Heart right ventricle (tissue), 16 donors: ENCODE results near the gene ANKRD40CL. TPM values are rescaled to one million over a fixed set of nuclear protein-coding genes. Genes with fewer than 3 reads are reported as not detected.

ENCODE experiments used
- ATAC-seq, 8 donors: fragments of 200-7000 bp; cut with Tn5 transposase; one replicate each; pipeline ENCODE4 v1.9.1; 2020; ENCODE audit warnings: mild to moderate bottlenecking in 8 of 8, moderate library complexity in 8 of 8, moderate number of reproducible peaks in 1 of 8
- DNase-seq, 2 donors: peaks; one replicate each; pipeline ENCODE4 v3.0.0-alpha.2; 2020
- H3K27ac ChIP-seq, 10 donors: fragments of 200-600 bp; sonication (generic) in 2 of 10; one replicate each; pipeline versions ENCODE4 v1.5.0 to v1.8.0; 2020 to 2022; ENCODE audit warnings: mild to moderate bottlenecking in 3 of 10
- H3K27me3 ChIP-seq, 7 donors: fragments of 200-600 bp; one replicate each; pipeline ENCODE4 v1.8.0; 2021 to 2022; ENCODE audit warnings: mild to moderate bottlenecking in 2 of 7
- H3K36me3 ChIP-seq, 9 donors: fragments of 200-600 bp; sonication (generic) in 1 of 9; one replicate each; pipeline versions ENCODE4 v1.5.0 to v1.8.0; 2020 to 2022; ENCODE audit warnings: mild to moderate bottlenecking in 2 of 9
- H3K4me1 ChIP-seq, 9 donors: fragments of 200-600 bp; sonication (generic) in 1 of 9; one replicate each; pipeline versions ENCODE4 v1.5.0 to v1.8.0; 2020 to 2022; ENCODE audit warnings: mild to moderate bottlenecking in 4 of 9
- H3K4me3 ChIP-seq, 10 donors: fragments of 200-600 bp; sonication (generic) in 2 of 10; one replicate each; pipeline versions ENCODE4 v1.5.0 to v1.8.0; 2020 to 2022; ENCODE audit warnings: mild to moderate bottlenecking in 7 of 10, moderate library complexity in 2 of 10
- H3K9me3 ChIP-seq, 11 donors: fragments of 200-600 bp in 10 of 11; sonication (generic) in 2 of 11; one replicate each; pipeline versions ENCODE4 v1.5.0 to v1.8.0; 2013 to 2022; ENCODE audit warnings: mild to moderate bottlenecking in 2 of 11, control low read depth in 1 of 11, moderate library complexity in 1 of 11
- WGBS, 2 donors: extraction: QIAGEN DNeasy Blood & Tissue Kit; methylation state at CpG; one replicate each; pipeline ENCODE4 v1.1.7; 2013; ENCODE audit warnings: inconsistent platforms in 1 of 2; 5-methylcytosine and 5-hydroxymethylcytosine counted together
- intact Hi-C, 10 donors: fragments of 100-400 bp; cut with DNase I; formaldehyde crosslinking; loops; one replicate each; pipeline versions ENCODE4 v1.11.1 to v1.14.2; 2022
- polyA plus RNA-seq, 2 donors: library from polyadenylated mRNA; stranded (reverse); fragments of 200-250 nt; gene quantifications; one replicate each; pipeline ENCODE4 v1.2.3, GENCODE V29; 2013
- total RNA-seq, 10 donors: library from RNA; stranded (reverse); fragmentation: NEBNext Ultra II Directional in 3 of 10; extraction: Animal tissue kit (Norgen Biotek cat#: 25700) in 3 of 10; gene quantifications; one replicate each; pipeline versions ENCODE4 v1.2.1 to v1.2.4, GENCODE V29; 2021 to 2023
- TF ChIP-seq, protein P1 (sequence below), 9 donors: fragments of 200-600 bp; sonication (generic) in 2 of 9; IDR thresholded peaks; one replicate each; pipeline versions ENCODE4 v1.5.0 to v1.8.0; 2021 to 2022; ENCODE audit warnings: antibody characterized with exemption in 9 of 9, mild to moderate bottlenecking in 5 of 9, moderate library complexity in 1 of 9
- donor health status: Arrhythmogenic right ventricular cardiomyopathy.
- donor health status: ischemic (EF 13 %, LVEDD 7.1; RV severe dilation, severe dysfunction).
- donor health status: healthy with polysubstance abuse.
- donor health status: DM: no; HTN: yes; CAD: no.
- donor health status: DM: no; HTN: no; CAD: no.
- donor health status: ischemic (EF 25% LVEDD 6.9; RV normal size, moderate dysfunction).
- donor health status: ischemic (EF 25% LVEDD 5.7; RV mildly dilated, moderate dysfunction).
- donor health status: healthy.
- donor health status: DM: yes; HTN: yes; CAD: no.
- donor health status: Ischemic cardiomyopathy.
- donor health status: ischemic (EF 35%, LVEDD 5.7; RV mildly dilated, moderate dysfunction).
- donor health status: nonischemic (EF 11% LVEDD 7.7; RV severe dilation, severe dysfunction).
- donor health status: DM: yes; HTN: yes; CAD: no.
- donor health status: PGD.
- donor health status: ischemic (EF 29% LVEDD 5.4; RV normal size, mild dysfunction).
- donor health status: nonischemic (EF 23%, LVEDD 6.1; RV moderate dilation, normal function).

The ANKRD40CL gene
- total and polyA plus RNA-seq, 12 donors: not detected

DNA sequence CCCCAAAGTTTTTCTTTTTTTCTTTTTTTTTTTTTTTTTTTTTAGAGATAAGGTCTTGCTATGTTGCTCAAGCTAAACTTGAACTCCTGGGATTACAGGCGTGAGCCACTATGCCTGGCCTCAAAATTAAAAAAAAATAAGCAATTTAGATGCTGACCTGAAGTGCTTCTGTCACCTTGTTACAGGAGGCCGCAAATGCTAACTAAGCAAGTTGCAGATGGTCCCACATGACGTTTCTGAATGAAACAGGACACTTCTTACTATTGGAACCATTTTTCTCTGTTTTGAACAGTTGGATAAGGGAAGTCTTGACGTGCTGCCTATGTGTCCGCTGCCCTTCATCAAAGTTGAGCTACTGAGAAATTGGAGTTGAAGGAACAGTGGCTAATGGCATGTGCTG is 8.8 kb downstream of the ANKRD40CL start:
- no peaks in the 10 kb centered on the region for H3K9me3 ChIP-seq
- ATAC-seq (no peak), DNase-seq (no peak)
- 55 to 66% methylated on average over 5 of the region's 5 CpGs for WGBS, 2 donors
- peaks cover 0 to 23% (median 4%) of the 10 kb centered on the region in 9 donors for H3K4me1 ChIP-seq
- H3K36me3 ChIP-seq: peaks cover 0 to 32% (median 16%) of the 10 kb centered on the region in 9 donors
- no peak overlapping the region for H3K27ac ChIP-seq
- no peaks in the 10 kb centered on the region for H3K27me3 ChIP-seq
- intact Hi-C loops: no loop called here
- H3K4me3 ChIP-seq: no peak overlapping the region
- TF ChIP-seq, protein P1, sequence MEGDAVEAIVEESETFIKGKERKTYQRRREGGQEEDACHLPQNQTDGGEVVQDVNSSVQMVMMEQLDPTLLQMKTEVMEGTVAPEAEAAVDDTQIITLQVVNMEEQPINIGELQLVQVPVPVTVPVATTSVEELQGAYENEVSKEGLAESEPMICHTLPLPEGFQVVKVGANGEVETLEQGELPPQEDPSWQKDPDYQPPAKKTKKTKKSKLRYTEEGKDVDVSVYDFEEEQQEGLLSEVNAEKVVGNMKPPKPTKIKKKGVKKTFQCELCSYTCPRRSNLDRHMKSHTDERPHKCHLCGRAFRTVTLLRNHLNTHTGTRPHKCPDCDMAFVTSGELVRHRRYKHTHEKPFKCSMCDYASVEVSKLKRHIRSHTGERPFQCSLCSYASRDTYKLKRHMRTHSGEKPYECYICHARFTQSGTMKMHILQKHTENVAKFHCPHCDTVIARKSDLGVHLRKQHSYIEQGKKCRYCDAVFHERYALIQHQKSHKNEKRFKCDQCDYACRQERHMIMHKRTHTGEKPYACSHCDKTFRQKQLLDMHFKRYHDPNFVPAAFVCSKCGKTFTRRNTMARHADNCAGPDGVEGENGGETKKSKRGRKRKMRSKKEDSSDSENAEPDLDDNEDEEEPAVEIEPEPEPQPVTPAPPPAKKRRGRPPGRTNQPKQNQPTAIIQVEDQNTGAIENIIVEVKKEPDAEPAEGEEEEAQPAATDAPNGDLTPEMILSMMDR (IDR thresholded peaks at IDR 0.05): no peak

DNA sequence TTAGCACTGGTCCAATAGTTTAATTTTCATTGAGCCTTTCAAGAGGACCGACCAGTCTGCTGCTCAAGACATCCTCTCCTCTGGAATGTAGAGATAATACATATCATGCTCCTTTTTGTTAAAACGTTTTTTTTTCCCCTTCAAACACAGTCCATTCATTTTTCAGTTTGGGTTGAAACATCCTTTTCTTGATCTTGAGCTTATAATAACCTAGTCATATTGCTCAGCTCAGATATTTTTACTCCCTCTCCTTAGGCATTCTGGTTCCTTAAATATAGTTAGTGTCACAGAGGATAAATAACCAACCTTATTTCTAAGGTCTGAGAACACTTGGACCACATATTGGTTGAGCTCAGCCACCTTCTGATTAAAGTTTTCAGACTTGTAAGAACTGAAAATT is 12.8 kb downstream of the ANKRD40CL start:
- peaks cover 0 to 15% (median 0%) of the 10 kb centered on the region in 9 donors for H3K4me1 ChIP-seq
- TF ChIP-seq, protein P1 (IDR thresholded peaks at IDR 0.05): no peak
- DNase-seq (no peak), ATAC-seq (no peak)
- no peaks in the 10 kb centered on the region for H3K9me3 ChIP-seq
- WGBS, 2 donors: 45 to 49% methylated on average over 2 of the region's 2 CpGs
- no peak overlapping the region for H3K4me3 ChIP-seq
- intact Hi-C loops: no loop called here
- no peak overlapping the region for H3K27ac ChIP-seq
- H3K27me3 ChIP-seq: no peaks in the 10 kb centered on the region
- peaks cover 0 to 72% (median 37%) of the 10 kb centered on the region in 9 donors for H3K36me3 ChIP-seq

DNA sequence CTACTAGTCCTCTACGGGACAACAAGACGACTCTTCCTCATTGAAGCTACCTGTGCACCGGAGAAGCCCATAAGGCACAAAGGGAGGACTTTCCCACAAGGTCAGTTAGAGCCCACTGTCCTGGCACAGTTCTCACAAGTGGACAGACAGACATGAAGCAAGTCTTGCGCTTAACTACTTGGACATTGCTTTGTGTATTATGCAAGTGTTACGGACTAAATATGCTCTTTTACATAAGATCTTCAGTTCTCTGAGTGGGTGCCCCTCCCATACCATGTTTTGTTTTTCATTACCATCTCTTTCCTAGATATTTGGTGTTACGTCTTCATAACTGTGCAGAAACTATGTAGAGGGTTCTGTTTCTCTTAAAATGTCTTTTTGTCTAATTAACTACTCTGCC is 18.1 kb downstream of the ANKRD40CL start:
- WGBS, 2 donors: 86 to 93% methylated on average over 6 of the region's 6 CpGs
- H3K27ac ChIP-seq: no peak overlapping the region
- intact Hi-C loops: no loop called here
- H3K27me3 ChIP-seq: no peaks in the 10 kb centered on the region
- H3K4me1 ChIP-seq: peaks cover 0 to 5% (median 0%) of the 10 kb centered on the region in 9 donors
- ATAC-seq: peak in 1 of 8 donors; percentile 16
- TF ChIP-seq, protein P1 (IDR thresholded peaks at IDR 0.05): no peak
- H3K9me3 ChIP-seq: no peaks in the 10 kb centered on the region
- H3K4me3 ChIP-seq: no peak overlapping the region
- peaks cover 0 to 100% (median 82%) of the 10 kb centered on the region in 9 donors for H3K36me3 ChIP-seq
- DNase-seq: no peak

DNA sequence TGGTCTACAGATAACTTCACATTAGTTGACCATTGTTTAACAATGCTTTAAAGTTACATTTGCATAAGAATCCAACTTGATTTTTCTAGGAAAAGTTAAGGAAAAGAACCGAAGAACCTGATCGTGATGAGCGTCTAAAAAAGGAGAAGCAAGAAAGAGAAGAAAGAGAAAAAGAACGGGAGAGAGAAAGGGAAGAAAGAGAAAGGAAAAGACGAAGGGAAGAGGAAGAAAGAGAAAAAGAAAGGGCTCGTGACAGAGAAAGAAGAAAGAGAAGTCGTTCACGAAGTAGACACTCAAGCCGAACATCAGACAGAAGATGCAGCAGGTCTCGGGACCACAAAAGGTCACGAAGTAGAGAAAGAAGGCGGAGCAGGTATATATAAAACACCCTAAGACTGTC is 21.7 kb downstream of the ANKRD40CL start:
- Histone ChIP-seq H3K27ac (no peak overlapping the region), H3K36me3 (peaks cover 5 to 100% (median 87%) of the 10 kb centered on the region in 9 donors), H3K4me3 (no peak overlapping the region), H3K9me3 (no peaks in the 10 kb centered on the region), H3K27me3 (no peaks in the 10 kb centered on the region), H3K4me1 (peaks cover 0 to 5% (median 0%) of the 10 kb centered on the region in 9 donors)
- DNase-seq (no peak), ATAC-seq (no peak)
- TF ChIP-seq, protein P1 (IDR thresholded peaks at IDR 0.05): no peak
- 93 to 95% methylated on average over 12 of the region's 12 CpGs for WGBS, 2 donors
- intact Hi-C loops: no loop called here
